Esophagus squamous epithelium (tissue), 5 donors: ENCODE results near the gene HNRNPM. TPM values are rescaled to one million over a fixed set of nuclear protein-coding genes. Genes with fewer than 3 reads are reported as not detected.
A peak's percentile ranks its signal among the peaks of the same experiment; 100 is the strongest.
"Not testable (repeated sequence)": the region's sequence is repeated elsewhere in the genome, so short reads cannot be mapped to it uniquely, and the experiment has no call there.

Experiments used
- DNase-seq: peaks from one replicate; lab custom pipeline; 2025; lab: John Stamatoyannopoulos, UW
- H3K27ac ChIP-seq, 4 donors: fragments of 200-600 bp; sonication (generic); one replicate each; pipeline ENCODE4 v1.5.1; 2016 to 2019; ENCODE audit warnings: mild to moderate bottlenecking in 1 of 4
- H3K27me3 ChIP-seq, 4 donors: fragments of 200-600 bp; sonication (generic); 1 replicate in 3 of 4; 2 replicates in 1 of 4; pipeline versions ENCODE4 v1.5.1 to v1.6.0; 2017 to 2021; ENCODE audit warnings: antibody characterized with exemption in 1 of 4
- H3K36me3 ChIP-seq, 3 donors: fragments of 200-600 bp; sonication (generic); one replicate each; pipeline ENCODE4 v1.5.1; 2016 to 2019
- H3K4me1 ChIP-seq, 3 donors: fragments of 200-600 bp; sonication (generic); one replicate each; pipeline ENCODE4 v1.5.1; 2017 to 2019
- H3K4me3 ChIP-seq, 4 donors: fragments of 200-600 bp; sonication (generic); 1 replicate in 3 of 4; 2 replicates in 1 of 4; pipeline ENCODE4 v1.5.1; 2016 to 2019; ENCODE audit warnings: mild to moderate bottlenecking in 2 of 4, moderate library complexity in 1 of 4
- H3K9me3 ChIP-seq, 3 donors: fragments of 200-600 bp; sonication (generic); one replicate each; pipeline ENCODE4 v1.5.1; 2016 to 2019
- POLR2A ChIP-seq, 4 donors: fragments of 450-650 bp; IDR thresholded peaks; one replicate each; pipeline ENCODE4 v1.6.1; 2017; ENCODE audit warnings: antibody characterized with exemption in 4 of 4, mild to moderate bottlenecking in 4 of 4, moderate library complexity in 3 of 4
- WGBS, 2 donors: methylation state at CpG; one replicate each; pipeline ENCODE4 v1.1.5; 2018; 5-methylcytosine and 5-hydroxymethylcytosine counted together
- intact Hi-C: fragments of 100-400 bp; cut with DNase I; formaldehyde crosslinking; loops from one replicate; pipeline ENCODE4 v1.15.0; 2022
- total RNA-seq, 4 donors: library from RNA; depleted of rRNA; stranded (reverse); fragments of >200 nt; gene quantifications; one replicate each; pipeline ENCODE4 v1.1.0, GENCODE V29; 2016
- TF ChIP-seq, protein P1 (sequence below), 6 experiments: fragments of 450-650 bp in 4 of 6; fragments of 200-600 bp in 2 of 6; sonication (generic) in 2 of 6; IDR thresholded peaks; one replicate each; pipeline ENCODE4 v1.5.1; 2016 to 2019; ENCODE audit warnings: antibody characterized with exemption in 6 of 6, mild to moderate bottlenecking in 4 of 6, moderate library complexity in 4 of 6
- donor health status: DM: yes; HTN: yes; CAD: no.

HNRNPM gene
- total RNA-seq, 4 donors from 2014 or later, result 102 to 162 (median 128) TPM

DNA sequence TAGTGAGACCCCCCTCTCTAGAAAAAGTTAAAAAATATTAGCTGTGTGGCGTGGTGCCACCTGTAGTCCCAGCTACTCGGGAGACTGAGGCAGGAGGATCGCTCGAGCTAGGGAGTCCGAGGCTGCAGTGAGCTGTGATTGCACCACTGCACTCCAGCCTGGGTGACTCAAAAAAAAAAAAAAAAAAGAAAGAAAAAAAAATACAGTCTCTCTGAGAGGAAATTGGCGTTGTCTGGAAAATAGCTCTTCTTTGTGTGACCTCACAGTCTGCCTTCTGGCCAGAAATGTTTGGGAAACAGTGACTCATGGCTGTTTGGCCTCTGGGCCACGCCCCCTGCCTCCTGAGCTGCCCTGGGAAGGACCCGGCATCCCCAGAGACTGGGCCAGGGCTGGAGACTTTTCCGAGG, 21.0 kb upstream of the HNRNPM start:
- intact Hi-C loops, result no loop called here
- Histone ChIP-seq H3K4me1 (peaks cover 8 to 23% (median 14%) of the 10 kb centered on the region in 3 donors), H3K27ac (peak overlapping the region; percentile 64 to 91 (median 82)), H3K9me3 (no peaks in the 10 kb centered on the region), H3K4me3 (peak overlapping the region in 2 of 4 donors; percentile 1 to 42), H3K27me3 (no peaks in the 10 kb centered on the region), H3K36me3 (peaks cover 0 to 38% (median 0%) of the 10 kb centered on the region in 3 donors)
- TF ChIP-seq POLR2A (IDR thresholded peaks at IDR 0.05), result peak in 1 of 4 donors; percentile 19
- TF ChIP-seq, protein P1, sequence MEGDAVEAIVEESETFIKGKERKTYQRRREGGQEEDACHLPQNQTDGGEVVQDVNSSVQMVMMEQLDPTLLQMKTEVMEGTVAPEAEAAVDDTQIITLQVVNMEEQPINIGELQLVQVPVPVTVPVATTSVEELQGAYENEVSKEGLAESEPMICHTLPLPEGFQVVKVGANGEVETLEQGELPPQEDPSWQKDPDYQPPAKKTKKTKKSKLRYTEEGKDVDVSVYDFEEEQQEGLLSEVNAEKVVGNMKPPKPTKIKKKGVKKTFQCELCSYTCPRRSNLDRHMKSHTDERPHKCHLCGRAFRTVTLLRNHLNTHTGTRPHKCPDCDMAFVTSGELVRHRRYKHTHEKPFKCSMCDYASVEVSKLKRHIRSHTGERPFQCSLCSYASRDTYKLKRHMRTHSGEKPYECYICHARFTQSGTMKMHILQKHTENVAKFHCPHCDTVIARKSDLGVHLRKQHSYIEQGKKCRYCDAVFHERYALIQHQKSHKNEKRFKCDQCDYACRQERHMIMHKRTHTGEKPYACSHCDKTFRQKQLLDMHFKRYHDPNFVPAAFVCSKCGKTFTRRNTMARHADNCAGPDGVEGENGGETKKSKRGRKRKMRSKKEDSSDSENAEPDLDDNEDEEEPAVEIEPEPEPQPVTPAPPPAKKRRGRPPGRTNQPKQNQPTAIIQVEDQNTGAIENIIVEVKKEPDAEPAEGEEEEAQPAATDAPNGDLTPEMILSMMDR (IDR thresholded peaks at IDR 0.05), result no peak
- DNase-seq, result no peak
- 9 to 14% methylated on average over 6 to 9 of the region's 9 CpGs for WGBS, 2 donors

DNA sequence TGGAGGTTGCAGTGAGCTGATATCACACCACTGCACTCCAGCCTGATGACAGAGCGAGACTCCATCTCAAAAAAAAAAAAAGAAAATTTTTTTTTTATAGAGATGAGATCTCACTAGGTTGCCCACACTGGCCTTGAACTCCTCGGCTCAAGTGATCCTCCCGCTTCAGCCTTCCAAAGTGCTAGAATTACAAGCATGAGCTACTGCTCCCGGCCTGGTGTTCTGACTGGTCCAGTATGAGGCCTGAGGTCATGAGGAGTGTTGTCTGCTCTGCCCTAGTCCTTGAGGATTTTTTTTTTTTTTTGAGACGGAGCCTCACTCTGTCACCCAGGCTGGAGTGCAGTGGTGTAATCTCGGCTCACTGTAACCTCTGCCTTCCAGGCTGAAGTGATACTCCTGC, 19.4 kb upstream of the HNRNPM start:
- H3K27ac ChIP-seq, result peak overlapping the region in 1 of 4 donors; percentile 85
- H3K9me3 ChIP-seq, H3K4me3 ChIP-seq, intact Hi-C loops, DNase-seq, H3K27me3 ChIP-seq: not testable (repeated sequence)
- peaks cover 0 to 49% (median 0%) of the 10 kb centered on the region in 3 donors for H3K36me3 ChIP-seq
- 88 to 92% methylated on average over 6 of the region's 6 CpGs for WGBS, 2 donors
- H3K4me1 ChIP-seq, result peaks cover 8 to 21% (median 14%) of the 10 kb centered on the region in 3 donors

DNA sequence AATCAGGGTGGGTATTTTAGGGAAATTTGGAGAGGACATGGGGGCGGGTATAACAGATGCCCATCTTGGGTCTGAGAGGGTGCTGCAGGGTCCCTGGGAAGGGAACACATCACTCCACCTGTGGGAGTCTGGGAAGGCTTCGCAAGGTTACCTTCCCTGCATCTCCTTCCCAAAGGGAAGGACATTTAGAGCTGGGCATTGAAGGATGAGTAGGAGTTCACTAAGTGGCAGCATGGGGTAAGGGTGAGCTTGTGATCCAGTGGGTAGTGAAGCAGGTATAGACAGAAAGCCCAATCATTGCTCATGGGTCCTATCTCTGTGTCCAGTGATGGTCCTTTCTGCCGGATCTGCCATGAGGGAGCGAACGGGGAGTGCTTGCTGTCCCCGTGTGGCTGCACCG, 18.5 kb upstream of the HNRNPM start:
- no peak for DNase-seq
- Histone ChIP-seq H3K36me3 (peaks cover 5 to 58% (median 5%) of the 10 kb centered on the region in 3 donors), H3K9me3 (no peaks in the 10 kb centered on the region), H3K27ac (no peak overlapping the region), H3K4me3 (no peak overlapping the region), H3K4me1 (peaks cover 8 to 21% (median 14%) of the 10 kb centered on the region in 3 donors), H3K27me3 (no peaks in the 10 kb centered on the region)
- WGBS, 2 donors, result 86 to 87% methylated on average over 2 to 7 of the region's 7 CpGs
- intact Hi-C loops, result no loop called here
- no peak for TF ChIP-seq POLR2A (IDR thresholded peaks at IDR 0.05)
- TF ChIP-seq, protein P1 (IDR thresholded peaks at IDR 0.05), result no peak

DNA sequence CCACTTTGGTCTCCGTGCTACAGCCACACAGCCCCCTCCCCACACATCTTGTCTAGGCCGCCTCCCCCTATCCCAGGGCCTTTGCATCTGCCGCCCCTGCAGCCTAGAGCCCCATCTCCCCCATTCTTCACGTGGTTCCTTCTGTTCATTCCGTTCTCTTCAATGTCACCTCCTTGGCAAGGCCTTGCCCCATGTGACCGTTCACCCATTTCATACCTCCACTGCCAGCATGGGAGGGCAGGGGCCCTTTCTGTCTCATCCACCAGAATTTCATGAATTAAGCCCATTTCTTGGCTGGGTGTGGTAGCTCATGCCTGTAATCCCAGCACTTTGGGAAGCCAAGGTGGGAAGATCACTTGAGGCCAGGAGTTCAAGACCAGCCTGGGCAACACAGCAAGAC, 15.7 kb upstream of the HNRNPM start:
- TF ChIP-seq, protein P1 (IDR thresholded peaks at IDR 0.05), result no peak
- no peak for TF ChIP-seq POLR2A (IDR thresholded peaks at IDR 0.05)
- H3K4me1 ChIP-seq, result peaks cover 0 to 13% (median 10%) of the 10 kb centered on the region in 3 donors
- WGBS, 2 donors, result 91 to 95% methylated on average over 6 of the region's 6 CpGs

DNA sequence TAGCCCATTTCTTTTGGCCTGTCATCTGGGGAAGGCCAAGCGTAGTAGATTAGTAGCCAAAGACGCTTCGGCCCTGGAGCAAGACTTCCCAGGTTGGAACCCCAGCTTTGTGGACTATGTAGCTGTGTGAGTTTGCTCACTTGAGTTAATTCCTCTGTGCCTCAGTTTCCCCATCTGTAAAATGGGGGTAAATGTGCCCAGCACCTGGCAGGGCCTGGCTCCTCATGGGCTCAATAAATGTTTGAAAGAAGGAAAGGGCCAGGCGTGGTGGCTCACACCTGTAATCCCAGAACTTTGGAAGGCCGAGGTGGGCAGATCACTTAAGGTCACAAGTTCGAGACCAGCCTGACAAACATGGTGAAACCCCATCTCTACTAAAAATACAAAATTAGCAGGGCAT, 14.9 kb upstream of the HNRNPM start:
- intact Hi-C loops, result no loop called here
- Histone ChIP-seq H3K36me3 (peaks cover 5 to 63% (median 5%) of the 10 kb centered on the region in 3 donors), H3K4me3 (no peak overlapping the region), H3K4me1 (peaks cover 0 to 12% (median 12%) of the 10 kb centered on the region in 3 donors), H3K9me3 (no peaks in the 10 kb centered on the region), H3K27ac (no peak overlapping the region), H3K27me3 (no peaks in the 10 kb centered on the region)
- TF ChIP-seq, protein P1 (IDR thresholded peaks at IDR 0.05), result no peak
- no peak for TF ChIP-seq POLR2A (IDR thresholded peaks at IDR 0.05)
- DNase-seq, result no peak
- WGBS, 2 donors, result 85 to 92% methylated on average over 6 of the region's 6 CpGs

More for the DNA sequence above, 15.7 kb upstream of the HNRNPM start:
- Histone ChIP-seq H3K9me3 (no peaks in the 10 kb centered on the region), H3K4me3 (no peak overlapping the region), H3K27ac (no peak overlapping the region), H3K27me3 (no peaks in the 10 kb centered on the region), H3K36me3 (peaks cover 5 to 63% (median 5%) of the 10 kb centered on the region in 3 donors)
- DNase-seq, result no peak
- intact Hi-C loops, result no loop called here
